HG03045 (cell line): Measurements from ENCODE around the gene CRYL1.
A peak's percentile ranks its signal among the peaks of the same experiment; 100 is the strongest.

Source experiments
- ATAC-seq: cut with Tn5 transposase; IDR thresholded peaks from one replicate; pipeline ENCODE4 v1.9.1; 2021; ENCODE audit warnings: mild to moderate bottlenecking, moderate library complexity; ENCODE audit not compliant: unreplicated experiment

The CRYL1 gene

DNA sequence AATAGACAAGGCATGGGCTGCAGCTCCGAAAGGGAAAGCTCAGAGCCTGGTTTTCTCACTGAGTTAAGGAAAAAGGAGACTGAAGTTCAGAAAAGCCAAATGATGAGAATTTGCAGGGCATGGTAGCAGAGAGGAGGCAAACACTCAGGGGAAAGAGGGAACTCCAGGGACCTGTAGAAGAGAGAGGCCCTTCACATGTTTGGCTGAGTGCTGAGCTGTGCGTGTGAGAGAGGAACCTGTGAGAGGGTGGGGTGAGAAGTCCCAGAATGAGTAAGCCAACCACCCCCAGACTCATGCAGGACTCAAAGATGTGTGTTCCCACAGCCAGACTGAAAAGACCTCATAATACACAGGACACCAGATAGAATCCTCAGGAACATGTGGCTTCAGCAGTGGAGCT, 2.8 kb upstream of the CRYL1 start:
- no peak for ATAC-seq

DNA sequence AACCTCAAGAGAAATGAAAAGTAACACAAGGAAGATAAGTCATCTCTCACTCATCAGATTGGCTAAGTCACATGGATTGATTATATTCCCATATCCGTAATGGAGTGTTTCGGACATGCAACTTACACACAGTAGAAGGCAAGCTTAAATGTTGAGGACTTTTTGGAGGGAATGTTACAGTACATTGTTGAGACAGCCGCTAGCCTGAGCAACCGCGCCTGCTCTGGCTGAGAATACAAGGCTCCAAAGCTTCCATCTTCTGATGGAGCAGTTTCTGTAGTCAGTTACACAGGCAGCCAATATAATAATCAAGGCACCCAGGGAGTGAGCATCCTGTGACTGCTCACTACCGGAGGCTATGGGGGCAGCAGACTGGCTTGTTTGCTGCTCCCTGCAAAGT, 1.0 kb upstream of the CRYL1 start:
- ATAC-seq, result no peak

DNA sequence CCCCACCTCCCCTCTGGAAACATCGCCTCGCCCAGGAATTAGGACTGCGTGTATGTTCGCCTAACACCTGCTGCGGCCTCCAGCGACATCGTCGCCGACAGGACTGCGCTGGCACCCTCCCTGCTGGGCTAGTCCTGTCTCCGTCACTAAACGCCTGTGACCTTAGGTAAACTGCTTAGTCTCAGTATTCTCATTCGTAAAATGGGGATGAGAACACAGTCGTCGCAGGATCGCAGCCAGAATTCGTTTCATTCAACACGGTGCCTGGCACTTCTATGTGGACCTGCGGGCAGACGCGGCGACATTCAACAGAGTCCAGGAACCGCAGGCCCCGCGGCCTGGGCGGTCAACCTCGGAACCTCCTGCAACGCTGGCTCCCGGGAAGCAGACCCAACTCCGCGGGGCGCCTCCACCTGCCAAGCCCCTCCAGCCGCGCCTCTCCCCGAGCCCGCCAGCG, 485 bp downstream of the CRYL1 start:
- ATAC-seq, result peak; percentile 6

DNA sequence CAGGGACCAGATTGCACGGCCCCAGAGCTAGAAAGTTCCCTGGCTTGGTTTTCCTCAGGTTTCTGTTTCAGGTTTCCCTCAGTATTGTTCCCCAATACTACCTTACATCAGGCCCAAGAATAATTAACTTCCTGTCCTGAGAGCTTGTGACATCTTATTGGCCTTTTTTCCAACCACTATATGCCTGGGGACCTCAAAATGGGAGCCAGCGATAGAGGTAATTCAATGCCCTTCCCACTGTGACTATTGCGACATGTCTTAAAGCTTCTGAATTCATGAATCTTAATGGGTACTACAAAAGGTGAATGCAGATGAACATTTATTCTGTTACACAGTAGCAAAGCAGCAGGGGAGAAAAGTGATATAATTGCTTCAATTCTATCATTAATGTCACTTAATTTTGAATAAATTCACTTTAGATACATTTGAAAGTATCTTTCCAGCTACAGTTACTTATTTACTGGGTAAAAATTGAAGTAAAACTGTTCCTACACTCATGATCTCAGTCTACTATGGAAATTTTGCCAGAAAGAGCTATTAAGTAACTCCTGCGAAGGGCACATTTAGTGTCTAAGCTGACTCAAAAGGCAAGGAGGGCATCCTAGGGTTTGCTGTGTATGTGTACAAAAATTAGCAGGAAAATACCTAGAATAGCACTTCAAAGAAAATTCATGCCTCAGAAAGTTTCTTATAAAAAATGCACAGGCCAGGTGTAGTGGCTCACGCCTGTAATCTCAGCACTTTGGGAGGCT, 4.1 kb downstream of the CRYL1 start:
- ATAC-seq, result no peak

DNA sequence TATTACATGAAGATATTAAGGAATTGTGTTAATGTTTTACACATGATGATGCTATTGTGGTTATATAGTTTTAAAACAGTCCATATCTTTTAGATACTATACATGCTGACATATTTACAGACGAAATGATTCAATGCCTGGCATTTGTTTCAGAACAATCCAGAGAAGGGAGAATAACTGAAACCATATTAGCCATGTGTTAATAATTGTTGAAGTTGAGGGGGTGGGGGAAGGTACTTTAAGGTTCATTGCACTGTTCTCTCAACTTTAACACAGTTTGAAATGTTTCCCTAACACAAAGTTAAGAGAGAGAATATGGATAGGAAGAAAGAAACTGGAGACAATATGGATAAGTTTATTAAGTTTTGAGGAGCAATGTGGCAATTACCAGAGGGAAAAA, 5.8 kb downstream of the CRYL1 start:
- ATAC-seq, result no peak

DNA sequence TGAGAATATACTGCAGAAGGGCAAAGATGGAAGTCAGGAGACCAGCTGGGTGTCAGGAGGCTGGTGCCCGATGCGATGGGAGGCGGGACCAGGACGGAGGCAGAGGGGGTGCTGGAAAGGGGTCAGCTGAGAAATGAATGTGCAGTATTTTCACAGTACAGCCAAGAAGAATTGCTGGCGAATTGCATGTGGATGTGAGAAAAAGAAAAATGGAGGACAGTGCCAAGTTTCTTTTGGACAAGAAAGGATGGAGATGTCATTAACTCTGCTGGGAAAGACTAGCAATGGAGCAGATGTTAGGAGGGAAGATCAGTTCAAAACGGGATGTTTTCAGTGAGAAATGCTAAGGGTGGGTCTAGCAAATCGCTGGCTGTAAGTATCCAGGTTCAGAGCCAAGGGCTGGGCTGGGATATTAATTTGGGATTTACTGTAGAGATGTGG, 7.0 kb downstream of the CRYL1 start:
- no peak for ATAC-seq

DNA sequence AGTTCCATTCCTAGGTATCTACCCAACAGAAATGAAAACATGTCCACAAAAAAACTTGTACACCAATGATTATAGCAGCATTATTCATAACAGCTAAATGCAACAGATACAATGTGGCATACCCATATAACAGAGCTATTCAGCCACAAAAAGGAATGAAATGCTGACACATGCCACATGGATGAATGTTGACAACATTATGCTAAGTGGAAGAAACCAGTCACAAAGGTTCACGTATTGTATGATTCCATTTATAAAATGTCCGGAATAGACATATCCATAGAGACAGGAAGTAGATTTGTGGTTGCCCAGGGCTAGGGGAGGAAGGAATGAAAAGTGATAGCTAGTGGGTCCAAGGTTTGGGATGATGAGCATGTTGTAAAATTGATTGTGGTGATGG, 10.8 kb downstream of the CRYL1 start:
- no peak for ATAC-seq

DNA sequence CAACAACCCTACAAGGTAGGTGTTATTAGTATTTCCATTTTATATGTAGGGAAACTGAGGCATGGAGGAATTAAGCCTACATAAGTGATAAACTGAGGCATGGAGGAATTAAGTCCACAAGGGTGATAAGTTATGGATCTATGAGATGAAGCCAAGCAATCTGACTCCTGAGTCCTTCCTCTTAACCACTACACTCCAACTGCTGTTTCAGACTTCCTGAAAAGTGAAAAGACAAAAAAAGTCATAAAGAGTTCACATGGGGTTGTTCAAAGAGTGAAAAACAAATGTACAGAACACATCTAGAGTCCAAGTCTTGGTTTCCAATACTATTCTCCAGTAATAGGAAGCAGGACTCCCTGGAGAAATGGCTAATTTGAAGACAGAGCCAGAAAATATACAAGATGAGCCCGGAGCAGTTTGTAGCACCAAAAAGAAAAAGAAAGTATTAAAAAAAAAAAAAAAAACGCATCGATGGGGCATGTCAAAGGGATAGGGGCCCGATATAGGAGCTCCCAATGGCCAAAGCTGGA, 12.1 kb downstream of the CRYL1 start:
- no peak for ATAC-seq

DNA sequence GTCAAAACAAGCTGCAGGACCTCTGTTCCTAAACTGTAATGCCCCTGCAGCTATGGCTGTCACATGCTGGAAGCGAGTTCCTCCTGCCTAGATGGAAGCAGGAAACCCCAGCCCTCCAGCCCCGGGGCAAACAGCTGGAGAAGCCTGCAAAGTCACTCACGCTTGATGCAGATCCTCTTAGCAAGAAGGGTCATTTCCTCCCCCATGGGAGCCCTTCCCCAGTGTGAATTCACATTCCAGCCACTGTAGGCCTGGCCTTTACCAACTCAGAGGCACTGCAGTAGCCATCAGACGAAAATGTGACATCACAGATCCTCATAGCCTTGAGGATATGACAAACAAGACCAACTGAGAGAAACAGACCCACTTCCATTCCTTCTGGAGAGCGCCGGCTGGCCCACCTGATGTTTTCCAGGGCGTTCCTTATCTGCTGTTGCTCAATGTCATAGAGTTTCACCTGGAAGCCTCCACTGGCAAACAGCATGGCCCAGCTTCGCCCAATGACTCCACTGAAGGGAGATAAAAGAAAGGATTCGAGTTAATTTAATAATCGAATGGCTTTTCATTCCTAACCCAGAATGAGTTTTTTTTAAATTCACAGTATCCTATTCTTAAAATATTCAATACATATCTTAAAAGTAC, 13.5 kb downstream of the CRYL1 start:
- no peak for ATAC-seq

DNA sequence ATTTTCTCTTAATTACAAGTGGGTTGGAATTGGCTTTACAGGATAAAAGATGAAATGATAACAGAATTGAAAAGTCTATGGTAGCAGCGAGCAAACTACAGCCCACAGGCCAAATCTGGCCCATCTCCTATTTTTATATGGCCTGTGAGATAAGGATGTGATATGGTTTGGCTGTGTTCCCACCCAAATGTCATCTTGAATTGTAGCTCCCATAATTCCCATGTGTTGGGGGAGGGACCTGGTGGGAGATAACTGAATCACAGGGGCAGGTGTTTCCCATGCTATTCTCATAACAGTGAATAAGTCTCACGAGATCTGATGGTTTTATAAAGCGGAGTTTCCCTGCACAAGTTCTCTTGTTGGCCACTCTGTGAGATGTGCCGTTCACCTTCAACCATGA, 19.0 kb downstream of the CRYL1 start:
- ATAC-seq, result no peak

DNA sequence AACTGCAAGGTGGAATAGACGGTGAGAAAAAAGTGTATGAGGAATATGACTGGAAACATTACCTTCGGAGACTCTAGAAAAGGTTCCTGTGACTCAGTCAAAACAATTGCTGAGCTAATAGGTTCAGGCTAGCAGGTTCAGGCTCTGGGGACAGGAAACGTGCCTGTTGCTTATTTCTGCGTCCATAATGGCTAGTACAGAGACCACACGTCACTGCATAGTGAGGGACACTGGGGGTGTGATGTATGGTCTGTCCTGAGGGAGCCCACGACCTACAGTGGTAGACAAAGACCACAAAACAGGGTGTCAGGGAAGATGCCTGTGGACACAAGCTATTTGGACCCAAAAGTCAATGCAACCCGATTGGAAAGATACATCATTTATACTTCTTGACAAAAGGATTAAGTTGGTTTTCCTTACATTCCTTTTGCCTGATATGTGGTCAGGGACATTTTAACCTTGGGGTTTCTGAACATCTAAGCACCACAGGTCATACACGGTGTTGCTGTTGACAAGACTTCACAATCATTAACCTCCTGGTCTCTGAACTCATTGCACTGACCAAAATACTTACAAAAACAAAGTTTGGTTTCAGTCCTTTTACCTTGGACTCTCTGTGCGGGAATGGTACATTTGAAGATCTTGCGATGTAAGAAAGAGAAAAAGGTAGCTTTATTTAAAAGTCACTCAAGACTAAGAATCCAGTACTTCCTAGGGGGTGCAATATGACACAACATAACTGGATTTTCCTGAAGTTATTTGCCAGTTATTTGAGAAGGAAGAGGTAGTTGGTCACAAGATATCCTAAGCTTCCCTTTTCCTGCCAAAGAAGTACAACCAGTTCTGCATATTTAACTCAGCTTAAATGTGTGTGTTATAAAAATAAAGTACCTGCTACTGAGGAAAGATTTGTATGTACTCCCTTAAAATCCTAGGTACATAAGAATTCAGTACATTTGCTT, 20.0 kb downstream of the CRYL1 start:
- no peak for ATAC-seq

DNA sequence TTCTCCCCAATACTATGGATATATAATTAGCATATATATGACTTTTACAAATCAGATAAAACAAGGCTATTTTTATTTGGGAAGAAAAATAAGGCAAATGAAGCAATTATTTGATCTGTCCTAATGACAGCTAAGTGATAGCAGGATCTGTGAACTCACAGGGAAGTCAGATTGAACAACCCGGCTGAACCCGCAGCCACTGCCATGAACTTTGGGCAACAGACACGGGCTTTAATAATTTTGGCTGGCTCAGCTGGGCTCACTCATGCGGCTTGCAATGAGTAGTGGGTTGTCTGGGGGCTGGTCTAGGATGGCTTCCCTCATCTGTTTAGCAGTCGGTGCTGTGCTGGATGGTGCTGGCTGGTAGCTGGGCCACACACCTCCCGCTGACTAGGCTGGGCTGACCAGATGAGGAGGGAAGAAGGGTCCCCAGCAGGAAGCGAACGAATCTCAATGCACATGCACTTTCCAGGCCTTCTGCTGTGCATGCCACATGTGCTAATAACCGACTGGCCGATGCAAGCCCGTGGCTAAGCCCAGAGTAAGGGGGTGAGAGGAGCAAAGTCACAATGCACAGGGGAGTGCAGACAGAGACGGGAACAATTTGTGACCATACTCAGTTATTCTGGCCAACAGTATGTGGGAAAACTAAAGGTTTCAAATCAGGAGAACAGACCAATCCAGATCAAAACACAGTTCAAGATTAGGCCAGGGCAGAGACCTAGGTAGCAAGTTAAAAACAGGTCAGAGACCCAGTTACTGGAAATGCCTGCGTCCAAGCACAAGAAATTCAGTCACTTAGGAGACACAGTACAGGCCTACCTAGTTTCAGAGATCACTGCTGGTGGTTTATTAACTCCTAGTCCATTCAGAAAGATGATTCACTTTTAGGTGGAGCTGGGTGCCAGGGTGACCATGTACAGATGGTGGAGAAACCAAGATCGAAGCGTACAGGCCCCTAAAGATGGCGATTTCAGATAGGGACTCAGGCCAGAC, 22.3 kb downstream of the CRYL1 start:
- ATAC-seq, result no peak

DNA sequence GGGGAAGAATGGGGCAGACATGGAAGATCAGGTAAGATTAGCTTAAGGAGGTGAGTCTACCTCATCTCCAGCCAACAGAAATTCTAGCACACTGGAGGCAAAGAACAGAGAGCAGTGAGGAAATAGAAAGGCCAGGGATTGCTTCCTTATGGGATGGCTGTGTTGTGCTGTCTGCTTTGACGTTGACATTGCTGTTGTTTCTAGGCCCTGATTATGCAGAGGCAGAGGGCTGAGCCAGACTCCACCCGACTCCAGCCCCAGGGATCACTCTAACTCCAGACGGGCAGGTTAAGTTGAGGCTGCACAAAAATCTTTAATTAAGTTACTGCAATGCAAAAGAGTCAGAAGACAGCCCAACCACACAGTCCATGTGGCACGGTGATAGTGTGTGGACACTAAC, 24.1 kb downstream of the CRYL1 start:
- no peak for ATAC-seq

DNA sequence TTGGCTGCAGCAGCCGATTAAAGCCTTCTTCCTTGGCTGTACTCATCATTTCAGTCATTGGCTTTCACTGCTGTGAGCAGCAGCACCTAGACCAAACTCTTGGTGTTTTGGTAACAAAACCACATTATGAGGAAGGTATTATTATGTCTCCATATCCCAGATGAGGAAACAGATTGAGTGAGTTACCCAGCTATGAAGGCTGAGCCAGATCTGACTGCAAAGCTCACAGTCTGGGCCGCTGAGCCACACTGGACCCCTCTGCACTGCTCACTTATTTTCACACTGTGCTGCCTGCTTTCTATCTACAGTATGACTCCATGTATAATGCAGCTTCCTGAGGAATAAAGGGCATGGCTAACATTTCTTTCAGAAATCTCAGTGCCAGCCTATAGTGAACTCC, 24.5 kb downstream of the CRYL1 start:
- no peak for ATAC-seq

DNA sequence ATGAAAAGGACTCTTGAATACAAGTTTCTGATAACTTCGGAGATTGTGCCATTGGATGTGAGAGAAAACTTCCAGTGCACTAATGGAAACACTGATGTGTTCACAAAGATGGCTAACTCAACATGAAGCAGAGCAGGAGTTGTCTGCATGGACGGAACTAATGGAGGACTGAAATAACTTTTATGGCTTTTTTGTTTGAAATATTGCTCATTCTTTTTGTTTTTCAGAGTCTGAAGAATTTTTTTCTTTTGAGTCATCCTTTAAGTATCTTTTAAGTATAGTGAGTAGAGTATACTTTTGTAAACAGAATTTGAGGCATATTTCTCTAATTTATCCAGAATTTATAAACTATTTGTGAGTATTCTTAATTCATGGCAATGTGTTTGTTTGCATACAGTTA, 25.7 kb downstream of the CRYL1 start:
- no peak for ATAC-seq

DNA sequence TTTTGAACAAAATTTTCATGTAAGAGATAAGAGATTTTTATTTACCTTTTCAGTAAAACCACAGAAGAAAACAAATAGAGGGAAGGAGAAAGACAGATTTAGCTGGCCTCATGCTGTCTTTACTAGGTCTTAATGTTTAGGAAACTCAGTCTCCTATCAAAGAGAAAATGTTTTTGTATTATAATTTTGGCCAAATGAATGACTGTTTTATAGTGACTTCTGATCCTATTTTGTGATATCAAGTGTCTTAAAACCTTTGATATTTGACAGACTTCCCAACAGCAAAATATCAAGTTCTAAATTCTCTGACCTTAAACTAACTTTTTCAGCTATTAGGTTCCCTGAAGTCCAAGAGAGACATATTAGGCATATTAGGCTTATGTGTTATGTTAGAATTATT, 27.0 kb downstream of the CRYL1 start:
- ATAC-seq, result no peak

DNA sequence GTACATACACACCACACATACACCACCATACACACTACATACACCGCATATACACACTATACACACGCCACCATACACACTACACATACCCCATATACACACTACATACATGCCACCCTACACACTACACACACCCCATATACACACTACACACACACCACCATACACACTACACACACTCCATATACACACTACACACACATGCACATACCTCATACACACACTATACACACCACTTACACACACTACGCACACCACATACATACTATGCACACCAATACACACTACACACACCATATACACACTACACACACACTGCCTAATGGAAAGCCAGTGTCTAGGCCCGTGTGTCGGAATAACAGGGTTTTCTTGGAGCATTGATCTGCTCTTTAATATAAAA, 27.5 kb downstream of the CRYL1 start:
- ATAC-seq, result no peak

DNA sequence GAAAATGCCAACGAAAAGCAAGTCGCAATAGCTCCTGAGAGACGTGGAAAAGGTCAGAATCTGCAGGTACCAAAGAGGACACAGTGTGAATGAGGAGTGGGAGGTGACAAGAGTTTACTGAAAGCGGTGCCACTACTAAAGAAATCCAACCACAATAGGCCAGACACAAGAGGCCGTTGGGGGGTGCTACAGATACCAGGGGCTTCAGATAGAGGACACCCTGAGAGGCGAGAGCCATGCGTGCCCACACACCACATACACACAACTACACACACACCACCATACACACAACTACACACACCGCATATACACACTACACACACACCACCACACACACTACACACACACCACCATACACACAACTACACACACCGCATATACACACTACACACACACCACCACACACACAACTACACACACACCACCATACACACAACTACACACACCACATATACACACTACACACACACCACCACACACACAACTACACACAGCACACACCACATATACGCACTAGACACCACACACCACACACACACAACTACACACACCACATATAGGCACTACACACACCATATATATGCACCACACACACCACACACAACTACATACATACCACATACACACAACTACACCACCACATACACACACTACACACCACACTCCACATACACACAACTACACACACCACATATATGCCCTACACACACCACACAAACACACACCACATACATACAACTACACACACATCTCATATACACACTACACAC, 28.5 kb downstream of the CRYL1 start:
- no peak for ATAC-seq
